ENCODE results near the gene ASIC5. TPM values are rescaled to one million over a fixed set of nuclear protein-coding genes. Genes with fewer than 3 reads are reported as not detected.

The ASIC5 gene
- total RNA-seq, 1 experiment from 2014 or later, result not detected

DNA sequence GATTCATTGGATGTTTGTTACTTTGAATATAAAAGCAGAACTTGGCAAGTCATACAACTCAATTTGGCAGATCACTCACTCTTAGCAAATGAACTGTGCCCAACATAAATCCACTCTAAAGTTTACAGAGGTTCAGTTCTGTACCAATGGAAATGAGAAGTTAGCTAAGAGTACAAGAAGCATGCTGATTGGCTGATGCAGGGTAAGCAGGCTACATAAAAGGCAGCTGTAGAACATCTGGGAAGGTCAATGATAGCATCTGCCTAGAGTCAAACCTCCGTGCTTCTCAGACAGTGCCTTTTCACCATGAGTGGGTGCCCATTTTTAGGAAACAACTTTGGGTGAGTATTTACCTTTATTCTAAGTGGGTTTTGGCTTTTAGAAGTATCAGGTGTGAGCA is 37.4 kb upstream of the ASIC5 start, which contains the start of gene TDO2:
Gene TDO2, plus strand, starts transcription at position 244 of the 400 bp plus-strand sequence. Its CDS starts 63 bp downstream, at position 307.
- in situ Hi-C loops (cut with HindIII; ENCODE audit: low pct_unique_long_range_greater_than_20kb, low sequenced_read_pairs), result no loop called here
- no peak for ATAC-seq

GRCh38 chr4:155901013-155901412 is 34.9 kb upstream of the ASIC5 start:
- Histone ChIP-seq H3K27ac (ENCODE audit: low read length) (no peak overlapping the region), H3K9me3 (ENCODE audit: control insufficient read depth, insufficient read depth, low read depth, low read length) (no peaks in the 10 kb centered on the region), H3K36me3 (ENCODE audit: control insufficient read depth, insufficient read depth, low read length) (no peaks in the 10 kb centered on the region), H3K4me3 (ENCODE audit: low read depth in 2 of 2, low read length in 2 of 2) (no peak overlapping the region), H3K27me3 (ENCODE audit: control insufficient read depth, insufficient read depth, low read length) (no peaks in the 10 kb centered on the region), H3K4me1 (ENCODE audit: control insufficient read depth, insufficient read depth, low read length) (no peaks in the 10 kb centered on the region)
- ChIA-PET CTCF (no interaction called here), POLR2A (no interaction called here)
- ATAC-seq (no peak), DNase-seq (ENCODE audit: low read depth, low spot score) (no peak)
- intact Hi-C loops (cut with micrococcal nuclease; ENCODE audit: unreplicated experiment) (loop anchor here (10.0 kb wide), 1 partner anchor 76 kb away; no protein-coding TSS in a partner anchor), in situ Hi-C loops (cut with HindIII; ENCODE audit: low pct_unique_long_range_greater_than_20kb, low sequenced_read_pairs) (no loop called here)
- TF ChIP-seq CTCF (IDR thresholded peaks at IDR 0.05) (no peak), TCF7L2 (IDR thresholded peaks at IDR 0.05; ENCODE audit: low read depth, low read length) (no peak), POLR2AphosphoS5 (IDR thresholded peaks at IDR 0.05; ENCODE audit: low read depth, low read length) (no peak), SIN3A (IDR thresholded peaks at IDR 0.05; ENCODE audit: borderline replicate concordance, insufficient read depth, low read depth, low read length) (no peak), REST (IDR thresholded peaks at IDR 0.05; ENCODE audit: insufficient read depth in 1 of 2, low read depth in 2 of 2, low read length in 1 of 2) (no peak)
- no TSS peak for BruUV-seq (replicated peaks)

More for the DNA sequence above, 37.4 kb upstream of the ASIC5 start, which contains the start of gene TDO2:
- H3K27me3 ChIP-seq (ENCODE audit: control insufficient read depth, insufficient read depth, low read length), result no peaks in the 10 kb centered on the region
- H3K27ac ChIP-seq (ENCODE audit: low read length), result no peak within 1 kb of the TSS
- no peaks in the 10 kb centered on the region for H3K4me1 ChIP-seq (ENCODE audit: control insufficient read depth, insufficient read depth, low read length)
- DNase-seq (ENCODE audit: low read depth, low spot score), result no peak
- no peaks in the 10 kb centered on the region for H3K9me3 ChIP-seq (ENCODE audit: control insufficient read depth, insufficient read depth, low read depth, low read length)
- POLR2A ChIA-PET, result no interaction called here
- TF ChIP-seq REST (IDR thresholded peaks at IDR 0.05; ENCODE audit: insufficient read depth in 1 of 2, low read depth in 2 of 2, low read length in 1 of 2) (no peak), SIN3A (IDR thresholded peaks at IDR 0.05; ENCODE audit: borderline replicate concordance, insufficient read depth, low read depth, low read length) (no peak), CTCF (IDR thresholded peaks at IDR 0.05) (no peak), POLR2AphosphoS5 (IDR thresholded peaks at IDR 0.05; ENCODE audit: low read depth, low read length) (no peak), TCF7L2 (IDR thresholded peaks at IDR 0.05; ENCODE audit: low read depth, low read length) (no peak)
- BruUV-seq (replicated peaks), result no TSS peak
- no peak within 1 kb of the TSS for H3K4me3 ChIP-seq (ENCODE audit: low read depth in 2 of 2, low read length in 2 of 2)
- H3K36me3 ChIP-seq (ENCODE audit: control insufficient read depth, insufficient read depth, low read length), result no peaks in the 10 kb centered on the region
- intact Hi-C loops (cut with micrococcal nuclease; ENCODE audit: unreplicated experiment), result loop anchor here (10.0 kb wide), 1 partner anchor 79 kb away; no protein-coding TSS in a partner anchor
- CTCF ChIA-PET, result interaction anchor here (0.6 kb wide), 1 partner anchor 80 kb away, joined by 3 read pairs; no protein-coding TSS in a partner anchor
